GM12878 (cell line): ENCODE data around the gene PPP4C. TPM values are rescaled to one million over a fixed set of nuclear protein-coding genes. Genes with fewer than 3 reads are reported as not detected.
A peak's percentile ranks its signal among the peaks of the same experiment; 100 is the strongest.

Experiments used
- BCL11A ChIP-seq: IDR thresholded peaks from 2 replicates; pipeline ENCODE4 v1.6.1; 2011; ENCODE audit warnings: low read depth, low read length
- CREM ChIP-seq: IDR thresholded peaks from 2 replicates; pipeline ENCODE4 v1.6.1; 2014; ENCODE audit warnings: antibody characterized with exemption, low read depth
- E4F1 ChIP-seq: fragments of 450-650 bp; IDR thresholded peaks from 2 replicates; pipeline ENCODE4 v1.6.1; 2018; ENCODE audit warnings: borderline replicate concordance, mild to moderate bottlenecking; ENCODE audit not compliant: partially characterized antibody
- ETV6 ChIP-seq, 2 experiments: fragments of 450-650 bp in 1 of 2; IDR thresholded peaks in 1 of 2; conservative IDR thresholded peaks in 1 of 2; 2 replicates each; pipeline ENCODE4 v1.6.1; 2014; ENCODE audit warnings: antibody characterized with exemption in 1 of 2, borderline replicate concordance in 1 of 2, low read depth in 1 of 2, mild to moderate bottlenecking in 1 of 2, moderate library complexity in 1 of 2
- EZH2 ChIP-seq: IDR thresholded peaks from 2 replicates; pipeline ENCODE4 v1.6.1; 2012; ENCODE audit warnings: low read depth, mild to moderate bottlenecking, control low read depth, inconsistent platforms, low read length, borderline replicate concordance; ENCODE audit not compliant: control insufficient read depth
- FOXM1 ChIP-seq: IDR thresholded peaks from 2 replicates; pipeline ENCODE4 v1.6.1; 2012; ENCODE audit warnings: low read depth, mild to moderate bottlenecking, inconsistent platforms, low read length, moderate library complexity
- IKZF1 ChIP-seq: fragments of 450-650 bp; conservative IDR thresholded peaks from 2 replicates; pipeline ENCODE4 v1.6.1; 2017; ENCODE audit warnings: antibody characterized with exemption, mild to moderate bottlenecking
- JUND ChIP-seq: IDR thresholded peaks from 2 replicates; pipeline ENCODE4 v1.6.1; 2012; ENCODE audit warnings: low read depth, mild to moderate bottlenecking, low read length, improper control_type of control experiment, moderate library complexity
- KDM1A ChIP-seq: fragments of 200-600 bp; sonication (generic); IDR thresholded peaks from 2 replicates; pipeline ENCODE4 v1.6.1; 2016; ENCODE audit warnings: borderline replicate concordance
- KLF5 ChIP-seq: fragments of 450-650 bp; IDR thresholded peaks from 2 replicates; pipeline ENCODE4 v1.6.1; 2014; ENCODE audit warnings: mild to moderate bottlenecking; ENCODE audit not compliant: partially characterized antibody
- LARP7 ChIP-seq: fragments of 450-650 bp; IDR thresholded peaks from 2 replicates; pipeline ENCODE4 v1.6.1; 2017; ENCODE audit warnings: mild to moderate bottlenecking
- MYB ChIP-seq: fragments of 150-350 bp; IDR thresholded peaks from 2 replicates; pipeline ENCODE4 v1.6.1; 2014; ENCODE audit warnings: mild to moderate bottlenecking, low read depth, low read length, borderline replicate concordance
- NFXL1 ChIP-seq: fragments of 450-650 bp; IDR thresholded peaks from 2 replicates; pipeline ENCODE4 v1.6.1; 2017; ENCODE audit warnings: antibody characterized with exemption, mild to moderate bottlenecking, borderline replicate concordance
- NKRF ChIP-seq: fragments of 450-650 bp; conservative IDR thresholded peaks from 2 replicates; pipeline ENCODE4 v1.6.1; 2017; ENCODE audit warnings: mild to moderate bottlenecking, moderate library complexity
- NR2C1 ChIP-seq: fragments of 450-650 bp; IDR thresholded peaks from 2 replicates; pipeline ENCODE4 v1.6.1; 2017; ENCODE audit warnings: antibody characterized with exemption, mild to moderate bottlenecking, moderate library complexity
- PRDM15 ChIP-seq: fragments of 450-650 bp; formaldehyde crosslinking; IDR thresholded peaks from 2 replicates; pipeline ENCODE4 v1.4.0; 2020; ENCODE audit warnings: mild to moderate bottlenecking, moderate library complexity
- RCOR1 ChIP-seq: conservative IDR thresholded peaks from 2 replicates; pipeline ENCODE4 v1.6.1; 2012; ENCODE audit warnings: low read depth, low read length, improper control_type of control experiment
- SPI1 ChIP-seq: IDR thresholded peaks from 2 replicates; pipeline ENCODE4 v1.6.1; 2011; ENCODE audit warnings: low read depth, mild to moderate bottlenecking, low read length, moderate library complexity, borderline replicate concordance; ENCODE audit not compliant: insufficient read depth
- SUZ12 ChIP-seq: fragments of 200-600 bp; sonication (generic); IDR thresholded peaks from one replicate; pipeline ENCODE4 v1.6.1; 2018; ENCODE audit warnings: antibody characterized with exemption, mild to moderate bottlenecking; ENCODE audit not compliant: unreplicated experiment
- TCF3 ChIP-seq: IDR thresholded peaks from 2 replicates; pipeline ENCODE4 v1.6.1; 2012; ENCODE audit warnings: low read depth, mild to moderate bottlenecking, low read length, borderline replicate concordance; ENCODE audit not compliant: insufficient read depth
- TCF7 ChIP-seq: IDR thresholded peaks from 2 replicates; pipeline ENCODE4 v1.6.1; 2014; ENCODE audit warnings: antibody characterized with exemption, borderline replicate concordance
- ZSCAN29 ChIP-seq: fragments of 450-650 bp; IDR thresholded peaks from 2 replicates; pipeline ENCODE4 v1.6.1; 2017; ENCODE audit warnings: mild to moderate bottlenecking, moderate library complexity
- polyA plus RNA-seq, 11 experiments: library from polyadenylated mRNA; depleted of rRNA in 4 of 11; unstranded in 6 of 11; stranded (reverse) in 5 of 11; fragments of >200 nt; fragmentation: Nextera tagmentation in 4 of 11; fragmentation: Illumina TruSeq in 1 of 11; extraction: Ambion mirVana in 4 of 11; extraction: Trizol in 1 of 11; gene quantifications; 1 replicate in 1 of 11; 2 replicates in 10 of 11; pipeline versions ENCODE4 v1.2.1 to v1.2.3, GENCODE V29; 2011 to 2016; ENCODE audit warnings: inconsistent platforms in 2 of 11, missing spikeins in 2 of 11, low read depth in 1 of 11
- total RNA-seq, 4 experiments: library from RNA; depleted of rRNA in 3 of 4; stranded (reverse); fragments of >200 nt in 3 of 4; fragmentation: Illumina TruSeq in 1 of 4; extraction: Trizol in 1 of 4; gene quantifications; 2 replicates each; pipeline versions ENCODE4 v1.2.1 to v1.2.3, GENCODE V29; 2013 to 2021

PPP4C gene
- total and polyA plus RNA-seq, 10 of the 15 experiments (the other 5 are each of a cell fraction or from before 2014, with no cell fraction given): 2.7 to 240 (median 124) TPM

GRCh38 chr16:30075503-30076275, at the start of gene PPP4C (continued):
- TF ChIP-seq EZH2: no peak
- TF ChIP-seq NFXL1: no peak
- no peak for TF ChIP-seq ZSCAN29
- no peak for TF ChIP-seq TCF7
- no peak for TF ChIP-seq RCOR1
- TF ChIP-seq NR2C1: peak; percentile 63; the same call in 1 of the 2 replicates
- TF ChIP-seq SUZ12: no peak
- TF ChIP-seq PRDM15 (CRISPR knock-in tag): no peak
- peak; percentile 90 for TF ChIP-seq IKZF1
- no peak for TF ChIP-seq LARP7
- TF ChIP-seq CREM: peak; percentile 95
- peak; percentile 40; the same call in 1 of the 2 replicates for TF ChIP-seq SPI1
- TF ChIP-seq NKRF: peak; percentile 53; the same call in 1 of the 2 replicates
- TF ChIP-seq KDM1A: no peak
- peak in 1 of 2 experiments; percentile 96; a peak in 3 of 4 replicates for TF ChIP-seq ETV6 (conservative IDR thresholded peaks at IDR 0.05 in 1 of 2, IDR thresholded peaks at IDR 0.05 in 1 of 2; ENCODE audit: borderline replicate concordance in 1 of 2, low read depth in 1 of 2)
- no peak for TF ChIP-seq BCL11A
- TF ChIP-seq MYB: no peak
- 0 out of 2 replicates have a peak, but pooled peaks have one; percentile 19 for TF ChIP-seq TCF3
- no peak for TF ChIP-seq JUND
- no peak for TF ChIP-seq FOXM1
- no peak for TF ChIP-seq KLF5
- peak; percentile 50 for TF ChIP-seq E4F1
